K562 (cell line): ENCODE measurements around the gene THOC5. TPM values are rescaled to one million over a fixed set of nuclear protein-coding genes. Genes with fewer than 3 reads are reported as not detected.

Experiments used
- ARID1B ChIP-seq: fragments of 450-650 bp; IDR thresholded peaks from 2 replicates; pipeline ENCODE4 v1.6.1; 2016; ENCODE audit warnings: antibody characterized with exemption, mild to moderate bottlenecking, inconsistent platforms
- ARID4B ChIP-seq: sonication (generic); formaldehyde crosslinking; IDR thresholded peaks from 2 replicates; pipeline ENCODE4 v1.8.0; 2022; ENCODE audit warnings: mild to moderate bottlenecking, missing genetic modification reagents
- ATF1 ChIP-seq, 2 experiments: fragments of 450-650 bp in 1 of 2; IDR thresholded peaks; 2 replicates each; pipeline ENCODE4 v1.6.1; 2016; ENCODE audit warnings: missing compliant biosample characterization in 1 of 2, missing genetic modification characterization in 1 of 2
- ATF7 ChIP-seq: fragments of 450-650 bp; IDR thresholded peaks from 2 replicates; pipeline ENCODE4 v1.7.1; 2014; ENCODE audit warnings: mild to moderate bottlenecking, moderate library complexity
- CBFA2T3 ChIP-seq: fragments of 450-650 bp; IDR thresholded peaks from 2 replicates; pipeline ENCODE4 v1.6.1; 2017
- ERF ChIP-seq: fragments of 450-650 bp; formaldehyde crosslinking; IDR thresholded peaks from 2 replicates; pipeline ENCODE4 v1.4.0; 2020; ENCODE audit warnings: mild to moderate bottlenecking, mixed read lengths
- ESRRA ChIP-seq: fragments of 450-650 bp; IDR thresholded peaks from 2 replicates; pipeline ENCODE4 v1.6.1; 2014; ENCODE audit warnings: low read depth, mild to moderate bottlenecking, moderate library complexity, borderline replicate concordance
- FOSL1 ChIP-seq: fragments of 200-800 bp; sonication (Bioruptor generic); conservative IDR thresholded peaks from 2 replicates; pipeline ENCODE4 v1.6.1; 2016; ENCODE audit warnings: missing genetic modification characterization, missing compliant biosample characterization
- FOXO4 ChIP-seq: fragments of 450-650 bp; formaldehyde crosslinking; IDR thresholded peaks from 2 replicates; pipeline ENCODE4 v1.4.0; 2020; ENCODE audit warnings: mild to moderate bottlenecking, moderate library complexity
- HDGF ChIP-seq: fragments of 450-650 bp; IDR thresholded peaks from 2 replicates; pipeline ENCODE4 v1.6.1; 2016
- KAT7 ChIP-seq: sonication (generic); formaldehyde crosslinking; IDR thresholded peaks from 2 replicates; pipeline ENCODE4 v1.8.0; 2022; ENCODE audit warnings: missing genetic modification reagents, mild to moderate bottlenecking, borderline replicate concordance
- MAFF ChIP-seq: IDR thresholded peaks from 2 replicates; pipeline ENCODE4 v1.6.1; 2012; ENCODE audit warnings: low read length, improper control_type of control experiment
- MAFK ChIP-seq: IDR thresholded peaks from 2 replicates; pipeline ENCODE4 v1.6.1; 2011; ENCODE audit warnings: low read length, improper control_type of control experiment
- NFE2 ChIP-seq: IDR thresholded peaks from 2 replicates; pipeline ENCODE4 v1.6.1; 2014; ENCODE audit warnings: antibody characterized with exemption, low read depth
- NFRKB ChIP-seq: fragments of 450-650 bp; IDR thresholded peaks from 2 replicates; pipeline ENCODE4 v1.6.1; 2016; ENCODE audit warnings: low read depth
- NR2C2 ChIP-seq, 2 experiments: fragments of 200-800 bp in 1 of 2; sonication (Bioruptor generic) in 1 of 2; sonication (generic) in 1 of 2; formaldehyde crosslinking in 1 of 2; IDR thresholded peaks; 2 replicates each; pipeline versions ENCODE4 v1.6.1 to v1.8.0; 2016 to 2022; ENCODE audit warnings: mild to moderate bottlenecking in 1 of 2, missing compliant biosample characterization in 1 of 2, missing genetic modification characterization in 1 of 2, missing genetic modification reagents in 1 of 2
- NUFIP1 ChIP-seq: fragments of 450-650 bp; IDR thresholded peaks from 2 replicates; pipeline ENCODE4 v1.6.1; 2018; ENCODE audit not compliant: partially characterized antibody
- PHF8 ChIP-seq: fragments of 200-600 bp; sonication (generic); IDR thresholded peaks from 2 replicates; pipeline ENCODE4 v1.6.1; 2012; ENCODE audit warnings: mixed run types, mild to moderate bottlenecking, inconsistent platforms, low read length, moderate library complexity, borderline replicate concordance
- RBM34 ChIP-seq: fragments of 200-400 bp; formaldehyde crosslinking; IDR thresholded peaks from 2 replicates; pipeline ENCODE4 v1.6.1; 2018; ENCODE audit warnings: low read length, borderline replicate concordance; ENCODE audit not compliant: insufficient read depth
- SMAD3 ChIP-seq: fragments of 450-650 bp; formaldehyde crosslinking; conservative IDR thresholded peaks from 2 replicates; pipeline ENCODE4 v1.4.0; 2020; ENCODE audit warnings: mild to moderate bottlenecking
- ZNF184 ChIP-seq: sonication (generic); formaldehyde crosslinking; IDR thresholded peaks from 2 replicates; pipeline ENCODE4 v1.5.0; 2020; ENCODE audit warnings: missing genetic modification reagents
- ZNF316 ChIP-seq: fragments of 450-650 bp; IDR thresholded peaks from 2 replicates; pipeline ENCODE4 v1.6.1; 2016
- ZNF398 ChIP-seq: fragments of 250-450 bp; sonication (Bioruptor Pico); IDR thresholded peaks from 2 replicates; pipeline ENCODE4 v1.8.0; 2021; ENCODE audit warnings: moderate library complexity, mild to moderate bottlenecking, inconsistent platforms
- polyA plus RNA-seq, 8 experiments: library from polyadenylated mRNA; depleted of rRNA in 4 of 8; stranded (reverse) in 5 of 8; unstranded in 3 of 8; fragments of >200 nt; fragmentation: Nextera tagmentation in 2 of 8; fragmentation: Illumina TruSeq in 1 of 8; extraction: Ambion mirVana in 2 of 8; extraction: Trizol in 1 of 8; gene quantifications; 2 replicates each; pipeline versions ENCODE4 v1.2.1 to v1.2.3, GENCODE V29; 2011 to 2014; ENCODE audit warnings: inconsistent platforms in 1 of 8, missing spikeins in 1 of 8
- total RNA-seq, 7 experiments: library from RNA; depleted of rRNA in 6 of 7; stranded (reverse); fragments of >200 nt in 6 of 7; fragmentation: Illumina TruSeq in 2 of 7; extraction: Trizol in 2 of 7; gene quantifications; 2 replicates each; pipeline versions ENCODE4 v1.2.1 to v1.2.3, GENCODE V29; 2011 to 2021; ENCODE audit warnings: low replicate concordance in 1 of 7

Gene THOC5
- total and polyA plus RNA-seq, 9 of the 15 experiments (the other 6 are each of a cell fraction or from before 2014, with no cell fraction given) = 45.3 to 96.5 (median 51.4) TPM

GRCh38 chr22:29481265-29482000, 72.1 kb downstream of the THOC5 start (continued):
- TF ChIP-seq NR2C2 (CRISPR knock-in tag; IDR thresholded peaks at IDR 0.05) (no peak), NR2C2 (tag; IDR thresholded peaks at IDR 0.05) (peak; percentile 68), ERF (CRISPR knock-in tag) (no peak), NFE2 (peak; percentile 55), ZNF316 (peak; percentile 69), MAFK (peak; percentile 67), RBM34 (no peak), ZNF398 (CRISPR knock-in tag) (no peak), MAFF (peak; percentile 44), CBFA2T3 (peak; percentile 29), ATF1 (CRISPR knock-in tag; IDR thresholded peaks at IDR 0.05) (no peak), ATF1 (tag; IDR thresholded peaks at IDR 0.05) (peak; percentile 61; the same call in 1 of the 2 replicates), KAT7 (CRISPR knock-in tag) (no peak), PHF8 (peak; percentile 9; the same call in 1 of the 2 replicates), NUFIP1 (no peak), FOXO4 (CRISPR knock-in tag) (no peak), ARID4B (CRISPR knock-in tag) (no peak), ESRRA (peak; percentile 90), ATF7 (no peak), NFRKB (no peak), FOSL1 (tag) (no peak), HDGF (no peak), ARID1B (0 out of 2 replicates have a peak, but pooled peaks have one; percentile 24), SMAD3 (CRISPR knock-in tag) (no peak), ZNF184 (CRISPR knock-in tag) (no peak)
